Effector memory CD4-positive, alpha-beta T cell (primary cell): Measurements from ENCODE around the gene ILKAP.

Experiments used
- DNase-seq, 3 donors: peaks; one replicate each; pipeline ENCODE4 v3.0.0-alpha.2; 2020
- H3K27ac ChIP-seq: 2 replicates; pipeline ENCODE4 v1.7.0; 2013; ENCODE audit warnings: mild to moderate bottlenecking, low read length, moderate library complexity; ENCODE audit not compliant: insufficient read depth, poor library complexity, severe bottlenecking
- H3K27me3 ChIP-seq: replicated peaks from 2 replicates; pipeline ENCODE4 v1.7.0; 2013; ENCODE audit warnings: mild to moderate bottlenecking, low read length; ENCODE audit not compliant: insufficient read depth, control insufficient read depth, poor library complexity, severe bottlenecking
- H3K36me3 ChIP-seq: 2 replicates; pipeline ENCODE4 v1.7.0; 2013; ENCODE audit warnings: mild to moderate bottlenecking, low read length, moderate library complexity; ENCODE audit not compliant: control insufficient read depth, insufficient read depth
- H3K4me1 ChIP-seq: 2 replicates; pipeline ENCODE4 v1.7.0; 2013; ENCODE audit warnings: low read length, mild to moderate bottlenecking; ENCODE audit not compliant: control insufficient read depth, insufficient read depth, poor library complexity, severe bottlenecking
- H3K4me3 ChIP-seq: 2 replicates; pipeline ENCODE4 v1.7.0; 2013; ENCODE audit warnings: low read length, low read depth, mild to moderate bottlenecking; ENCODE audit not compliant: insufficient read depth, poor library complexity, severe bottlenecking
- H3K9me3 ChIP-seq: 2 replicates; pipeline ENCODE4 v1.7.0; 2013; ENCODE audit warnings: mild to moderate bottlenecking, low read length, moderate library complexity; ENCODE audit not compliant: control insufficient read depth

The ILKAP gene

DNA sequence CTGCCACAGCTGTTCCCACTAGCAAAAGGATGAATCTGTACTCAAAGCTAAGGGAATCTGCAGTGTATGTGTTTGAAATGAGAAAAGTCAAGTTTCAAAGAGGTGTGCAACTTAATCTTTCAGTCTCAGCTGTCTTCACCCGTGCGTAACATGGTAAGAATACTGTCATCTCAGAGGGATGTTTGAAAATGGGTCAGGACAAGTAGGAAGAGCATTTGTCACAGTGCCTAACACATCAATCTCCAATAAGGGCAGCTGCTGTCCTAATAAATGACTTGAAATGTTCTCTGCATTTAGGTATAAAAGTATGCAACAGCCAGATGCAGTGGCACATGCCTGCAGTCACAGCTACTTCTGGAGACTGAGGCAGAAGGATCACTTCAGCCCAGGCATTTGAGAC, 13.1 kb downstream of the ILKAP start:
- no peak for DNase-seq
- no peaks in the 10 kb centered on the region for H3K27me3 ChIP-seq
- H3K4me1 ChIP-seq = no peaks in the 10 kb centered on the region
- no peak overlapping the region for H3K4me3 ChIP-seq
- H3K9me3 ChIP-seq = no peaks in the 10 kb centered on the region
- peaks cover 73% of the 10 kb centered on the region for H3K36me3 ChIP-seq
- H3K27ac ChIP-seq = no peak overlapping the region

DNA sequence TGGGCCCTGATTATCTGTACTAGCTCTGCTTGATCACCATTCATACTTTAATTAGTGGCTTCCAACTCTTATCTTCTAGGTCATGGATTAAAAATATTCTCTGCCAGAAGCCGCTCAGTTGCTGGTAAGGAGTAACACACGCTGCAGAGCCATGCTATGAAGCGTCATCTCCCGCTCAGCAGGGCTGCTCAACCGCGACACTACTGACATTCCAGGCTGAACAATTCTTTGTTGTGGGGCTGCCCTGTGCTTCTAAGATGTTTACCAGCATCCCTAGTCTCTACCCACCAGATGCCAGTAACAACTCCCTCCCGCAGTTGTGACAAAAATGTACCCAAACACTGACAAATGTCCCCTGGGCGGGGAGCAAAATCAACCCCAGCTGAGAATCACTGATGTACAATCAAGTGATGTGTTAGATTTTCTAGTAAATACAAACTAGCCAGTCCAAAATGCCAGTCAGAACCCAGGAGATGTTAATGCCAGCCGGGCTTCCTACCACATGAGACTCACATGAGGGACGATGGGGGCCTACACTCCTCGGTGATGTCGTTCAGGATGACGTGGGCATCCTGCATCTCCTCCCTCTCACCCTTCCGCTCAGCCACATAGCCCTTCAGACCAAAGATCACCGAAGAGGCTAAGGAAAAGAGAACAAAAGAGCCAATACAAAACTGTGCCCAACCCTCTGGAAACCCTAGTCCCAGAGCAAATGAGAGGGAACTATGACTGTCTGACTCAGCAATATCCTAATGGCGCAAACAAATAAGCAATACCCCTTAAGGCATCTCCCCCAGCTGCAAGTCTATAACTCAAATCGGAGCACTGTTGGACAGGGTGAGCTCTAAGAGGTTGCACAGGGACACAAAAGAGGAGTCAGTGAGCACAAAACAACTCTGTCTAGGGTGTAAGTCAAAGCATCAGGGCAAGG, 15.6 kb downstream of the ILKAP start:
- no peak overlapping the region for H3K27ac ChIP-seq
- no peaks in the 10 kb centered on the region for H3K27me3 ChIP-seq
- peaks cover 82% of the 10 kb centered on the region for H3K36me3 ChIP-seq
- no peak for DNase-seq
- no peaks in the 10 kb centered on the region for H3K4me1 ChIP-seq
- no peaks in the 10 kb centered on the region for H3K9me3 ChIP-seq
- no peak overlapping the region for H3K4me3 ChIP-seq

DNA sequence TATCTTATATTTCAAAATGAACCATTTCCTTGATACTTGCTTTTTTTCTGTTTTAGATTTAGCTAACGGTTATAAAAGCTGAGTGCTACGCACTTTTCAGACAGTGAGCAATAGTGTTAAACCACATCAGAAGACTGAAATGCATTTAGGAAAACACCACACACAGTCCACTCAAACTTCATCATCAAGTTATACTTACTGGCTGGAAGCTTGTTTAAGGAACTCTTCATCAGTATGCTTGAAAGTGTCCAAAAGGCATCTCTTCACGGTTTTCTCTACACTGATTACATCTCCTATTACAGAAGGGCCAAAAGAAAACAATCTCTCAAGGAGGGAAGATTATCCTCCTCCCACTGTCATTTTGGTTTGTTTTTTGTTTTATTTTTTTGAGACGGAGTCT, 19.7 kb downstream of the ILKAP start:
- DNase-seq = no peak
- H3K27ac ChIP-seq = no peak overlapping the region
- H3K4me1 ChIP-seq = no peaks in the 10 kb centered on the region
- peaks cover 94% of the 10 kb centered on the region for H3K36me3 ChIP-seq
- H3K27me3 ChIP-seq = no peaks in the 10 kb centered on the region
- H3K4me3 ChIP-seq = no peak overlapping the region
- no peaks in the 10 kb centered on the region for H3K9me3 ChIP-seq

DNA sequence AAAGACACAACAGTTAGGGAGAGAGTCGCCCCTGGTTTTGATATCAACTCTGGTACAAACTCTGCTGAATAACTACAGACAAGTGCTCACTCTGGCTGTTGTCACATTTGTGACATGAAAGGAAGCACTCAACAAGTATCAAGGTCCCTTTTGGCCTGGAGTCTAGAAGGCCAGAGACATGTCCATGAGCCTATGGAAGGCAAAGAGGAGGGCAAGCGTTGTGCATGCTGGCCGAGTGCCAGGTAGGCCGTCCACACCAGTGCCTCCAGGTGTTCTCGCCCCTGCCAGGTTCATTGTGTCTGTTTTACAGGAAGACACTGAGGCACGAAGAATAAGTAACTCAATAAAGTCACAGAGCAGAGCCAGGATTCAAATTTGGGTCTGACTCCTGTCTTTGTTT, 21.1 kb downstream of the ILKAP start:
- H3K36me3 ChIP-seq = peaks cover 89% of the 10 kb centered on the region
- H3K27ac ChIP-seq = no peak overlapping the region
- H3K4me3 ChIP-seq = no peak overlapping the region
- H3K4me1 ChIP-seq = no peaks in the 10 kb centered on the region
- H3K27me3 ChIP-seq = no peaks in the 10 kb centered on the region
- H3K9me3 ChIP-seq = no peaks in the 10 kb centered on the region
- no peak for DNase-seq

DNA sequence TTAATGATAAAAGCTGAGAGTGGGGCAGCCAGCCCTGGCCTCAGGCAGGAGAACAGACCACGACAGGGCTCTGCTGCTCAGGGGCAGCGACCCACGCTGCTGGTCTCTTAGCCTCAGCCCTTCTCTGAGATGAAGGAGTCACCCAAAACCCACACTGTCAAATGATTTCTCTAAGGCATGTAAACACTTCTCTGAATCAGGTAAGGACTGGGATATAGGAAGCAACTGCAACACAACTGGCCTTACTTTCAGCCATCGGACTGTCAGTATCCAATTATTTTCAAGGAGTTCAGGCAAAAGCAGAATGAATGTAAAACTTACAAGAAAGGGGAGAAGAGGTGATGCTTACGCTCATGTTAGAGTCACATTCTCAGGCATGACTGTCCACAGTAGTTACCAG, 22.9 kb downstream of the ILKAP start:
- DNase-seq = no peak
- H3K27me3 ChIP-seq = no peaks in the 10 kb centered on the region

DNA sequence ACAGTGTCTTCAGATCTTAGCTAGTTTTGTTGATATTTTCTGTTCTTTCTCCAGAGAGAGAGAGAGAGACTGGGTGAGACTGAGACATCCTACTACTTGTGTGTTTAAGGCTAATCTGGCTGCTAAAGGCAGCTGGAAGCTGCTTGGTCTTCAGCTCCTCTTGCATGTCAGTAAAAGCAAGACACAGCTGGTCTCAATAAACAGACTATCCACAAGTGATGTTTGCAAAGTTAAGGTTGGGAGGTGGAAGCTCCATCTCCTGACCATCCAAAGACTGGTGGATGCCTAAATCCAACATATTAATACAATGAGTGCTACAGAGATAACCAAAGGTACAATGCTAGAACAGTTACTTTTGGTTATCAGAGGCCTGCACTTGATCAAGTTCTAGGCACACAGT, 26.9 kb downstream of the ILKAP start:
- Histone ChIP-seq H3K4me1 (no peaks in the 10 kb centered on the region), H3K27ac (no peak overlapping the region), H3K9me3 (no peaks in the 10 kb centered on the region), H3K4me3 (no peak overlapping the region), H3K27me3 (no peaks in the 10 kb centered on the region), H3K36me3 (peaks cover 76% of the 10 kb centered on the region)
- DNase-seq = no peak

More for the DNA sequence above, 22.9 kb downstream of the ILKAP start:
- Histone ChIP-seq H3K36me3 (peaks cover 81% of the 10 kb centered on the region), H3K4me3 (no peak overlapping the region), H3K4me1 (no peaks in the 10 kb centered on the region), H3K27ac (no peak overlapping the region), H3K9me3 (no peaks in the 10 kb centered on the region)

DNA sequence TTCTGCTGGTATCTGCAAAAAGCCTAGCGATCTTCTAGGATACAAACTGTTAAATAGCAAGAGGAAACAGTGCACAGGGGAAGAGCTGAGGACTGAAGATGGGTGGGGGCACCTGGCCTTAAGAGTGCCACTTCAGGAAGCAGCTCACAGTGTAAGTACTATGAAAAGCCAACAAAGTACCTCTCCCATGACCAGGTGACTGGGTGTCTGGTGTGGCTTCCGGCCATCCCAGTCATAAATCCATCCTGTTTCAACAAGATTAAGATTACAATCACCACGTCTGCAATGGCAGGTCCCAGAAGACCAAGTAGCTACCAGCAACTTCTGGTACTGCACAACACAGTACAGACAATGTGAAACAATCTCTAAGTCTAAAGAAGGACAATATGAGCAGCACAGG, 28.8 kb downstream of the ILKAP start:
- DNase-seq = no peak
- H3K36me3 ChIP-seq = peaks cover 70% of the 10 kb centered on the region
- no peaks in the 10 kb centered on the region for H3K4me1 ChIP-seq
- no peak overlapping the region for H3K4me3 ChIP-seq
- H3K27me3 ChIP-seq = no peaks in the 10 kb centered on the region
- H3K27ac ChIP-seq = no peak overlapping the region
- H3K9me3 ChIP-seq = no peaks in the 10 kb centered on the region

DNA sequence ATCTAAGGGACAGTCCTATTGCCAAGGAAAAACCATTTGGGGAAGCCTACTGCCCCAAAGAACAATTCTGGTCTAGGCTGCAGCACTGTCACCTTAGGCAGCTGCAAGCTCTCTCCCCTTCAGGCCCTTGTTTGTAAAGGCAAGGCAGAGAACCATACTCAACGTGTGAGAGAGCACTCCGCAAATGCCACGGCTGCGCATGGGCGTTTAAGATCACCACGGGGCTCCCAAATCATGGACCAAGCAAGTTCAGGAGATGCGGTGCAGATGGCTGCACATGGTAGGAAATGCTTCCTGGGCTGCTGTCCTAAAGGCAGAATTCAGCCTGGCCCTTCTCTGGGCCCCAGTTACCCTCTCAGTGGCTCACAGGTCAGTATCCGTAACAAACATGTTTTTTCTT, 29.2 kb downstream of the ILKAP start:
- no peaks in the 10 kb centered on the region for H3K4me1 ChIP-seq
- DNase-seq = no peak
- no peaks in the 10 kb centered on the region for H3K27me3 ChIP-seq
- H3K9me3 ChIP-seq = no peaks in the 10 kb centered on the region
- peaks cover 69% of the 10 kb centered on the region for H3K36me3 ChIP-seq
- H3K27ac ChIP-seq = no peak overlapping the region
- no peak overlapping the region for H3K4me3 ChIP-seq

DNA sequence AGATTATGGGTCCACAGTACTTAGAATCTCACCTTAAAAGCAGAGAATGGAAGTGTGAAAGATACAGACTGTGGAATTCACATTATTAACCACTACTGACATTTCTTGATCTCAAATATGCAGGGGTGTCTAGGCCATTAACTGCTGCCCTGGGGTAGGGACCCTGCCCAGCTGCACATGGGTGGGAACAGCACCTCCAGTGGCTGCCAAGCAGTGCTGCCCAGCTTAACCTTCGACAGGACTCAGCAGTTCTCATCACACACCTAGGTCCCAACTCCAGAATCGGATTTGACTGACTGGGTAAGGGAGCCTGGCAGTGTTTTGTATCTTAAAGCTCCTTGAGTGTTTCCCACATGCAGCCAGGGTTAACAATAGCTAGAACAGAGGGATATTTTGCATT, 29.8 kb downstream of the ILKAP start:
- DNase-seq = no peak
- H3K4me3 ChIP-seq = no peak overlapping the region
- H3K4me1 ChIP-seq = no peaks in the 10 kb centered on the region
- no peaks in the 10 kb centered on the region for H3K27me3 ChIP-seq
- H3K9me3 ChIP-seq = no peaks in the 10 kb centered on the region
- no peak overlapping the region for H3K27ac ChIP-seq
- peaks cover 67% of the 10 kb centered on the region for H3K36me3 ChIP-seq

DNA sequence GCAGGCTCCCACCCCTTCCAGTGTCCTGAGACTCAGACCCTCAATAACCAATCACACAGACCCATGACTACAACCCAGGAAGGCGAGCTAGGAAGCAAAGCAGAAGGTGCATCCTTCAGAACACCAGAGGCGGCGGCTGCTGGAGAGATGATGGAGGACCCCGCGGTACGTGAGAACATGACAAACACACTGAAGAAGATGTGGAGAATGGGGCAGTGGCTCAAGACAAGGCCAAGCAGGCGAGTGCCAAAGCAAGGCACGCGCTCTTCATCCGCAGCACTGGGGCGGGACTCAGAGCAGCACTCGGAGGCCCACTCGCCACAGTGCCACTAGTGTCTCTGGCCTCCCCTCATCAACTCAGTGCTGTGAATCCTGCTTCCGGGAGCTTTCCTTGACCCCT, 31.1 kb downstream of the ILKAP start:
- H3K4me1 ChIP-seq = no peaks in the 10 kb centered on the region
- no peaks in the 10 kb centered on the region for H3K27me3 ChIP-seq
- peaks cover 60% of the 10 kb centered on the region for H3K36me3 ChIP-seq
- H3K9me3 ChIP-seq = no peaks in the 10 kb centered on the region
- DNase-seq = no peak
- no peak overlapping the region for H3K4me3 ChIP-seq
- no peak overlapping the region for H3K27ac ChIP-seq
